HG03575 (cell line): ENCODE results near the gene GPAM.
A peak's percentile ranks its signal among the peaks of the same experiment; 100 is the strongest.
"Not testable (repeated sequence)": the region's sequence is repeated elsewhere in the genome, so short reads cannot be mapped to it uniquely, and the experiment has no call there.

Experiments used
- ATAC-seq: cut with Tn5 transposase; IDR thresholded peaks from one replicate; pipeline ENCODE4 v1.9.1; 2021; ENCODE audit not compliant: unreplicated experiment, insufficient number of reproducible peaks, low FRiP score; ENCODE audit errors: extremely low read depth

GPAM gene

DNA sequence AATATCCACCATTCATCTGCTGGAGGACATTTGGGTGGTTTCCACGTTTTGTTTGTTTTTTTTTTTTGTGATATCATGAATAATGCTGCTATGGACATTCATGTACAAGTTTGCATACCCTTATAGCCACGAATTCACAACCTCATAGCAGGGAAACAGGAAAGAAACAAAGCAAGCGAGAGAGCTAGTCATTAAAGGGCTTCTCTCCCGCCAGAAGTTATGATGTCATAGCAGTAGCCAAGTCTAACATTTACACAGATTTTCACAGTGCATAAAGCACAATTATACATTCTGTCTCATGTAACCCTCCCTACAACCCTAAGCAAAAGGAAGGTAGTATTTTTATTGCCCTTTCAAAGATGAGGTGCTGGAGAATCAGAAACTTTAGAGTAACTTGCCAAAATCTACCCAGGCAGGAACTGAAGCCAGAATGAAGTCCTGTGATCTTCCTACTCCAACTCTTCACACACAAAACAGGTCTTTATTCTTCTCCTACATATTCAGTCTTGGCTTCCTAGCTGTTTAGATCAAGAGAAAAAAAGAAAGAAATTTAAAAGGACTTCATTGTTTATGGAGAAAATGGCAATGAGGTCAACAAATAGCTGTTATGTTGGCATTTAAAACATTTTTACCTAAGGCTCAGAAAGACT is 33.9 kb upstream of the GPAM start:
- no peak for ATAC-seq

GRCh38 chr10:112216966-112217365 is 33.4 kb upstream of the GPAM start:
- ATAC-seq: no peak

DNA sequence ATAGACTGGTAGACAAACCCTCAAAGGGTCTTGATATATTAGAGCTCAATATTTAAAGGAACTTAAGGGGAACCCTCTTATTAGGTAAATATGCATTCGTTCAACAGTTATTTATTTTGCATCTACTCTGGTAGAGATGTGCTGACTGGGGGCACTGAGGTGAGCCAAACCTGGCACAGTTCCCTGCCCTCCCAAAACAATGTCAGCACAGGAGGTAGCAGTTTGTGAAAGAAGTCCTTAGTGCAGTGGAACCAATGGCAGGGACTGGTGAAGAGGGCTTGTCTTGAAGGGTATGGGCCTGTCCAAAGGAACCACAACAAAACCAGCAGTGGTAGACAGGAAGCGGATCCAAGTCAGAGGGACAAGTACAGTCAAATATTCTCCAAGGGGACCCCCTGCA is 32.6 kb upstream of the GPAM start:
- no peak for ATAC-seq

- ATAC-seq: no peak
Measured at GRCh38 chr10:112215342-112215774, 31.8 kb upstream of the GPAM start.

DNA sequence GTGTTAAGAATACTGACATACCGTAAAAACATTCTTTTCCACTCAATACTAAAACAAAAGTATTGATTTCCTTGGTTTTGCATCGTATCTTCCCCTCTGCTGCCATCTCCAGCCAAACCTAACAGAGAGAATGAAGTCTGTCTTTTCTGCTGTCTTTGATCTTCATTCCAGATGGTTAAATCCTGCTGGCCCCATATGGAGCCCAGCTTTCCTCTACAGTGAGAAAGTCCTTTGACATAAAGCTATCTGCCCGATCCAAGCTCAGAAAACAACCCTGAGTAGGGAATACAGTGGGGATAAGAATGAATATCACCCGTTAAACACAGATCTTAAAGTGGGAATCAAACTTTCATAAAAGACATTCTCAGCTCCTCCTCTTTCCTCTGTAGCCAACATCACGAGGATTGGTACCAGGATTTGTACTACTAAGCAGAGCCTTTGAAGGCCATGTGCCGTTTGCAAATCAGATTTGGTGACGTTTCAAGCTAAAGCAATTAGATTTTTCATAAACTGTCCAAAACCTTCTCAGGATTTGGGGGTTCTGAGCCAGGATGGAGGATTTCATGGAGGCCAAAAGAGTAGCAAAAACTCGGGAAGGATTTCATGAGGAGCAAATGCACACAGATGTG is 30.8 kb upstream of the GPAM start:
- ATAC-seq: no peak

- no peak for ATAC-seq
Measured at GRCh38 chr10:112213836-112214235, 30.3 kb upstream of the GPAM start.

- ATAC-seq: no peak
Measured at GRCh38 chr10:112213098-112213823, 29.7 kb upstream of the GPAM start.

GRCh38 chr10:112210666-112211065 is 27.1 kb upstream of the GPAM start:
- no peak for ATAC-seq

GRCh38 chr10:112209684-112210131 is 26.1 kb upstream of the GPAM start:
- no peak for ATAC-seq

GRCh38 chr10:112208997-112209396 is 25.4 kb upstream of the GPAM start:
- no peak for ATAC-seq

DNA sequence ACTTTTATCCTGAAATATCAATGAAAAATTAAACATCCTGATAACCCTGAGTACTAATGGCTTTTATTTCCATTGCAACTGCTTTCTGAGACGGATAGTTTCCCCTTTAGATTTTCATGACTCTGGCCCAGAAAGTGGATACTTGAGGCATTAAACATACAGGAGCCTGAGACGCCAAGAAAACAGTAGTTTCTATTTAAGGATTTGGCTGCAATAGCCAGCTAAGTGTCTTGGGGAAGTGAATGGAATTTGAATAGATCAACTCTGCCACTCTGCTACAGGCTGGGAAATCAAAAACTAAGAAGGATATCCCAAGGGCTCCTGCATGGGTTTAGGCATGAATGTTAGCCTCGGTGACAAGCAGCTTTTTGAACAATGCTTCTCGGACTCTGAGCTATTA is 24.7 kb upstream of the GPAM start:
- ATAC-seq: no peak

GRCh38 chr10:112203328-112204076 is 19.9 kb upstream of the GPAM start:
- peak; percentile 62 for ATAC-seq

- ATAC-seq: peak; percentile 44
Measured at GRCh38 chr10:112202561-112203241, 19.1 kb upstream of the GPAM start.

- no peak for ATAC-seq
Measured at GRCh38 chr10:112202076-112202475, 18.5 kb upstream of the GPAM start.

DNA sequence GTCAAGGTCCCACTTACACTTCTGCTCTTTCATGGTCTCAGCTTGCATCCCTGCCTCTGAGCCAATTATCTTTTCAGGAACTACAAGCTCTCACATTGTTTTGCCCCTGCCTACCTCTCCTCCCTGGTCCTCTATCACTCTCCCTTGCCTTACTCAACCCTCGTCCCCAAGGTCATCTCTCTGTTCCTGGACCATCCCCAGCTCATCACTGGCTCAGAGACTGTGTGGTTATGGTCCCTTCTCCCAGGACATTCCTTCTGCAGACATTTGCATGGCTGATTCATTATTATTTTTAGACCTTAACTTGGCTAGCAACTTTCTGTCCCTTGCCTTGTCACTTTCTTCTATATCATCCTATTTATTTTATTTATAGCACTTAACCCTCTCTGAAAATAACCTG is 17.8 kb upstream of the GPAM start:
- no peak for ATAC-seq

DNA sequence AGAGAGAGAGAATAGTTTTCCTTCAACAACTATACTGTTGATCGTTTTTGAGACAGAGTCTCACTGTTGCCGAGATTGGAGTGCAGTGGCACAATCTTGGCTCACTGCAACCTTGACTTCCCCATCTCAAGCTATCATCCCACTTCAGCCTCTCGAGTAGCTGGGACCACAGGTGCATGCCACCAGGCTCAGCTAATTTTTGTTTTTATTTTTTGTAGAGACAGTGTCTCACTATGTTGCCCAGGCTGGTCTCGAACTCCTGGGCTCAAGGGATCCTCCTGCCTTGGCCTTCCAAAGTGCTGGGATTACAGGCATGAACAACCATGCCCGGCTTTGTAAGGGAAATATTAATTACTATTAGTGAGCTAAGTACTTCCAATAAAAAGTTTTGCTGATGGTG is 16.7 kb upstream of the GPAM start:
- ATAC-seq: not testable (repeated sequence)

DNA sequence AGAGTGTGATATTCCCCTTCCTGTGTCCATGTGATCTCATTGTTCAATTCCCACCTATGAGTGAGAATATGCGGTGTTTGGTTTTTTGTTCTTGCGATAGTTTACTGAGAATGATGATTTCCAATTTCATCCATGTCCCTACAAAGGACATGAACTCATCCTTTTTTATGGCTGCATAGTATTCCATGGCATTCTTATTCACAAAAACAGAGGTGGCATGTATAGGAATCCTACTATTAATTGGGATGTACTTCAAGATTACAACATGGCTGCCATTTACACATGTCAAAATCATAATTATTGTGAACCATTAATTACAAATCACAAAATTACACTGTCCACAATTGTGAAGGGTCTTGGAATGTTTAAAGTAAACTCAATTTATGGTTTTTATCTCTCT is 14.1 kb upstream of the GPAM start:
- not testable (repeated sequence) for ATAC-seq

GRCh38 chr10:112195224-112195623 is 11.7 kb upstream of the GPAM start:
- no peak for ATAC-seq

- ATAC-seq: no peak
Measured at GRCh38 chr10:112191791-112192190, 8.2 kb upstream of the GPAM start.
